Adrenal gland (tissue), 12 donors: ENCODE measurements around the gene CCDC148. TPM values are rescaled to one million over a fixed set of nuclear protein-coding genes. Genes with fewer than 3 reads are reported as not detected.

Experiments
- DNase-seq, 7 donors: peaks; one replicate each; pipeline ENCODE4 v3.0.0-alpha.2; 2019 to 2020
- H3K27ac ChIP-seq, 5 donors: fragments of 200-600 bp; sonication (generic) in 4 of 5; 1 replicate in 3 of 5; 2 replicates in 2 of 5; pipeline versions ENCODE4 v1.5.1 to v1.8.0; 2016 to 2020; ENCODE audit warnings: mild to moderate bottlenecking in 1 of 5
- H3K27me3 ChIP-seq: fragments of 200-600 bp; 2 replicates; pipeline ENCODE4 v1.8.0; 2021
- H3K36me3 ChIP-seq, 2 donors: fragments of 200-600 bp; replicated peaks in 1 of 2; 1 replicate in 1 of 2; 2 replicates in 1 of 2; pipeline versions ENCODE4 v1.5.1 to v1.8.0; 2018 to 2022
- H3K4me1 ChIP-seq, 2 donors: fragments of 200-600 bp; replicated peaks in 1 of 2; 1 replicate in 1 of 2; 2 replicates in 1 of 2; pipeline versions ENCODE4 v1.5.1 to v1.8.0; 2018 to 2021
- H3K4me3 ChIP-seq, 4 donors: fragments of 200-600 bp; sonication (generic) in 3 of 4; one replicate each; pipeline ENCODE4 v1.5.1; 2016 to 2018
- H3K9me3 ChIP-seq, 3 donors: fragments of 200-600 bp; sonication (generic) in 1 of 3; replicated peaks in 1 of 3; 1 replicate in 2 of 3; 2 replicates in 1 of 3; pipeline versions ENCODE4 v1.5.1 to v1.8.0; 2016 to 2021
- CTCF ChIP-seq, 6 experiments: fragments of 450-650 bp in 4 of 6; fragments of 200-600 bp in 2 of 6; sonication (generic) in 1 of 6; IDR thresholded peaks; 1 replicate in 5 of 6; 2 replicates in 1 of 6; pipeline versions ENCODE4 v1.5.1 to v1.8.0; 2016 to 2021; ENCODE audit warnings: antibody characterized with exemption in 6 of 6, mild to moderate bottlenecking in 2 of 6, moderate library complexity in 1 of 6
- POLR2A ChIP-seq, 2 donors: fragments of 450-650 bp; IDR thresholded peaks; one replicate each; pipeline ENCODE4 v1.6.1; 2017; ENCODE audit warnings: antibody characterized with exemption in 2 of 2, mild to moderate bottlenecking in 2 of 2, moderate library complexity in 1 of 2
- WGBS, 4 donors: extraction: QIAGEN DNeasy Blood & Tissue Kit in 2 of 4; methylation state at CpG; one replicate each; pipeline versions ENCODE4 v1.1.5 to v1.1.7; 2013 to 2017; 5-methylcytosine and 5-hydroxymethylcytosine counted together
- intact Hi-C, 2 donors: fragments of 100-400 bp; cut with DNase I; formaldehyde crosslinking; loops; one replicate each; pipeline versions ENCODE4 v1.14.1 to v1.15.0; 2022 to 2023
- polyA plus RNA-seq, 3 donors: library from polyadenylated mRNA; stranded (reverse); fragments of 200-250 nt in 2 of 3; fragments of 350-450 nt in 1 of 3; fragmentation: Illumina TruSeq in 1 of 3; extraction: RNeasy Lipid Tissue Mini Kit (QIAGEN cat#74804) in 1 of 3; gene quantifications; one replicate each; pipeline ENCODE4 v1.2.3, GENCODE V29; 2013 to 2014
- total RNA-seq, 9 donors: library from RNA; depleted of rRNA in 4 of 9; stranded (reverse); fragments of >200 nt in 4 of 9; fragments of 120-200 nt in 1 of 9; fragmentation: NEBNext Ultra II Directional in 1 of 9; extraction: Animal tissue kit (Norgen Biotek cat#: 25700) in 1 of 9; gene quantifications; one replicate each; pipeline versions ENCODE4 v1.1.0 to v1.2.4, GENCODE V29; 2013 to 2023
- donor health status: healthy with polysubstance abuse.
- donor health status: Bipolar disorder and iron deficiency.
- donor health status: DM: yes; HTN: yes; CAD: no.
- donor health status: DM: no; HTN: no; CAD: no.
- donor health status: DM: no; HTN: no; CAD: no.
- donor health status: DM: yes; HTN: yes; CAD: no.

Gene CCDC148
- total and polyA plus RNA-seq, 12 donors, result 0.24 to 1.6 (median 0.56) TPM; not detected in 2

- DNase-seq, result no peak
- Histone ChIP-seq H3K36me3 (no peaks in the 10 kb centered on the region), H3K4me3 (no peak overlapping the region), H3K4me1 (no peaks in the 10 kb centered on the region), H3K9me3 (no peaks in the 10 kb centered on the region), H3K27ac (no peak overlapping the region), H3K27me3 (no peaks in the 10 kb centered on the region)
- intact Hi-C loops, result no loop called here
- 95 to 97% (median 96%) methylated on average over 1 of the region's 1 CpG for WGBS, 4 donors
- TF ChIP-seq POLR2A (IDR thresholded peaks at IDR 0.05) (no peak), CTCF (IDR thresholded peaks at IDR 0.05) (no peak)
These were observed 46.4 kb downstream of the CCDC148 start for GRCh38 chr2:158410132-158410531.

GRCh38 chr2:158407031-158407430, 49.5 kb downstream of the CCDC148 start:
- H3K36me3 ChIP-seq, result no peaks in the 10 kb centered on the region
- intact Hi-C loops, result no loop called here
- H3K27me3 ChIP-seq, result no peaks in the 10 kb centered on the region
- H3K4me3 ChIP-seq, result no peak overlapping the region
- no peak overlapping the region for H3K27ac ChIP-seq
- peaks cover 0 to 4% of the 10 kb centered on the region in 2 donors for H3K4me1 ChIP-seq
- 68 to 74% (median 71%) methylated on average over 3 of the region's 3 CpGs for WGBS, 4 donors
- H3K9me3 ChIP-seq, result no peaks in the 10 kb centered on the region
- no peak for TF ChIP-seq CTCF (IDR thresholded peaks at IDR 0.05)
- TF ChIP-seq POLR2A (IDR thresholded peaks at IDR 0.05), result no peak
- DNase-seq, result no peak

- H3K4me3 ChIP-seq, result no peak overlapping the region
- intact Hi-C loops, result no loop called here
- no peak for DNase-seq
- H3K27me3 ChIP-seq, result no peaks in the 10 kb centered on the region
- WGBS, 4 donors, result 94 to 98% (median 96%) methylated on average over 3 of the region's 3 CpGs
- H3K36me3 ChIP-seq, result no peaks in the 10 kb centered on the region
- TF ChIP-seq CTCF (IDR thresholded peaks at IDR 0.05), result no peak
- no peak for TF ChIP-seq POLR2A (IDR thresholded peaks at IDR 0.05)
- H3K9me3 ChIP-seq, result no peaks in the 10 kb centered on the region
- peaks cover 0 to 4% of the 10 kb centered on the region in 2 donors for H3K4me1 ChIP-seq
- no peak overlapping the region for H3K27ac ChIP-seq
These were observed 51.2 kb downstream of the CCDC148 start for GRCh38 chr2:158405341-158405740.

- Histone ChIP-seq H3K9me3 (no peaks in the 10 kb centered on the region), H3K27me3 (no peaks in the 10 kb centered on the region), H3K27ac (no peak overlapping the region), H3K36me3 (no peaks in the 10 kb centered on the region), H3K4me1 (peaks cover 0 to 4% of the 10 kb centered on the region in 2 donors), H3K4me3 (no peak overlapping the region)
- DNase-seq, result no peak
- WGBS, 4 donors, result 74 to 78% (median 76%) methylated on average over 1 of the region's 1 CpG
- no peak for TF ChIP-seq POLR2A (IDR thresholded peaks at IDR 0.05)
- TF ChIP-seq CTCF (IDR thresholded peaks at IDR 0.05), result no peak
- intact Hi-C loops, result no loop called here
These were observed 53.3 kb downstream of the CCDC148 start for GRCh38 chr2:158403237-158403636.
